Left renal pelvis (tissue), 4 donors: Measurements from ENCODE around the gene TSPAN3. TPM values are rescaled to one million over a fixed set of nuclear protein-coding genes. Genes with fewer than 3 reads are reported as not detected.

Experiments used
- DNase-seq, 4 donors: peaks; one replicate each; pipeline ENCODE4 v3.0.0-alpha.2; 2013; ENCODE audit warnings: low read depth in 4 of 4, low spot score in 3 of 4
- polyA plus RNA-seq, 4 donors: library from polyadenylated mRNA; unstranded; fragments of 120-200 nt; gene quantifications; one replicate each; pipeline ENCODE4 v1.2.1, GENCODE V29; 2013; ENCODE audit not compliant: insufficient read length in 4 of 4

The TSPAN3 gene
- polyA plus RNA-seq, 4 donors, result 394 to 522 (median 451) TPM

DNA sequence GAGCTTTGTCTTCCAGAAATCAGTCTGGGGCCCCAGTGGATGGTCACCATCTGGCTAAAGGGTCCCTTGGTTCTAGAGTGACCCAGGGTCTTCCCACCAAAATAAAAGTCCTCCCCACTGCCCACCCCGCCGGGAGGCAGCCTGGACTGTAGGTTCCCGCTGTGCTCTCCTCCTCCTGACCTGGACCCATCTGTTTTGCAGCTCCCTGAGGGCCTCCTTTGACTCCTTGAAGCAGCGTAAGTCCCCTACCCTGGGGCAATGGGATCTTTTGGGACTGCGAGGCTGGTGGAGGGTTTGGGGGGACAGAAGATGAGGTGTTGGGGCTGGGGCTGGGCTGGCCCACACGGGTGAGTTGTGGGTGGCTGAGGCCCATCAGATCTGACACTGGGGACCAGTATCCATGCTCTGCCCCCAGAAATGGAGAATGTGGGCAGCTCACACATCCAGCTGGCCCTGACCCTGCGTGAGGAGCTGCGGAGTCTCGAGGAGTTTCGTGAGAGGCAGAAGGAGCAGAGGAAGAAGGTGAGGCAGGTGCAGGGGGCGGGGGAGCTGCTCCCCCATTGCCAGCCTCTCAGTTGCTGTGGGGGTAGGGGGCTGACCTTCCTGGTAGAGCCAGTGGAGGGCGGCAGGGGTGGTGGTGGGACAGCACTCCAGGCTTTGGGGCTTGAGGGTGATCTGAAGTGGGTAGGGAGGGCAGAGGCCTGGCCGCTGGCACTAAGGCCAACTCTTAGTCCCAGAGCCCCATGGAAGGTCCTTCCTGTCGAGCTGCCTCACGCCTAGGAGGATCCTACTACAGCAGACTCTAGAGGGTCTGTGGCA, 45.6 kb downstream of the TSPAN3 start:
- no peak for DNase-seq

DNA sequence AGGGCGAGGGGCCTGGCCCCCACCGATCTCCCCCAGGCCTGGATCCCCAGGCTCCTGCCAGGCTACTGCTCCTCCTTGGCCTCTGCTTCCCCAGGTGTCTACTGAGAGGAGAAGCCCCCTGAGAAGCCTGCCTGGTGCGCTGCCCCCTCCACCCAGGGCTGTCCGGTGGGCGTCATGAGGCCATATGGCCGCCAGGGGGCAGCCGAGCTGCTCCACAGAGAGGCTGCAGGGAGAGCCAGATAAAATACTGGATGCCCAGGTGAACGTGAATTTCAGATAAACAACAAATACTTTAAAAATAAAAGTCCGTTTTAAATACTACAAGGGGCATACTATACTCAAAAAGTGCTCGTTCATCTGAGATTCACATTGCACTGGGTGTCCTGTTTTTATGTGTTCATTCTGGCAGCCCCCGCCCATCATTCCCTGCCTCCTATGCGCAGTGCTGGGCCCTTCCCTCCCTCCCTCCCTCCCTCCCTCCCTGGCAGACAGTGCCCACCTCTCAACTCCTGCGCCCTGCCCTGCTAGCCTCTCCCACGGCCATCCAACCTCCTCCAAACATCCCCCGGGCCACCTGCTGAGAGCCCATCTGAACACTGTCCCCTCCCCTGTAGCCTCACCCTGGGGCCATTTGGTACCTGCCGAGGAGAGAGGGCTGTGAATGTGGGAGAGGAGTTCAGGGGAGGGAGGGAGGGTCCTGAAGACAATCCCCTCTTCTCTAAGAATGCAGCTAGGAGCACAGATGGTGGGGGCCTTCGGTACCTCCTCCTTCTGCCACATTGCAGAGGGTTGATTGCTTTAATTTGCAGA, 46.4 kb downstream of the TSPAN3 start:
- no peak for DNase-seq

DNA sequence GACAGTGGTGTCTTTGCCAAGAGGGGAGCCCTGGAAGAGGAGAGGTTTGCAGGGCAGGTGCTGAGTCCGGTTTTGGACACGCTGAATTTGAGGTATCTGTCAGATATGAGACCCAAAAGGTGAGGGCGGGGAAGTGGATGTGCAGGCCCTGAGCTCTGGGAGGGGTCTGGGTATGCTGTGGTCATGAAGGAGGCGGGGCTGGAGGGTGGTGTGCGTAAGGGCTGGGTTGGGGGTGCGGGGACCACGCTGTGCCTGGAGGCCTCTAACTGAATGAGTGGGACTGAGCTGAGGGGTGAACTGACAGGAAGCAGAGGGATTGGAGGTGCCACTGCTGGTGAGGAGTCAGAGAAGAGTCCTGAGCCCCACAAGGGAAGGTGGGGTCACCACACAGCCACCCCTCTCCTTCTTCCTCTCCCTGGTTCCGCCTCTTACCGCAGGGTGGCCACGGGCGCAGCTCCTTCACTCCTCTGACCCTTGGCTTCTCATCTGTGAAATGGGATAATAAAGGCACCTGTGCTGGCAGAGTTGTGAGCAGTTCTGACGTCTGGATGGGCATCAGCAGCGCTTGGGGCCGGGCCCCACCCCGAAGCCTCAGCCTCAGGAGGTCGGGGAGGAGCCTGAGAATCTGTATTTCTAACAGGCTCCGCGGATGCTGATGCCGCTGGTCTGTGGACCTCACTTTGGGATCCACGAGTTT, 47.2 kb downstream of the TSPAN3 start:
- DNase-seq, result no peak

DNA sequence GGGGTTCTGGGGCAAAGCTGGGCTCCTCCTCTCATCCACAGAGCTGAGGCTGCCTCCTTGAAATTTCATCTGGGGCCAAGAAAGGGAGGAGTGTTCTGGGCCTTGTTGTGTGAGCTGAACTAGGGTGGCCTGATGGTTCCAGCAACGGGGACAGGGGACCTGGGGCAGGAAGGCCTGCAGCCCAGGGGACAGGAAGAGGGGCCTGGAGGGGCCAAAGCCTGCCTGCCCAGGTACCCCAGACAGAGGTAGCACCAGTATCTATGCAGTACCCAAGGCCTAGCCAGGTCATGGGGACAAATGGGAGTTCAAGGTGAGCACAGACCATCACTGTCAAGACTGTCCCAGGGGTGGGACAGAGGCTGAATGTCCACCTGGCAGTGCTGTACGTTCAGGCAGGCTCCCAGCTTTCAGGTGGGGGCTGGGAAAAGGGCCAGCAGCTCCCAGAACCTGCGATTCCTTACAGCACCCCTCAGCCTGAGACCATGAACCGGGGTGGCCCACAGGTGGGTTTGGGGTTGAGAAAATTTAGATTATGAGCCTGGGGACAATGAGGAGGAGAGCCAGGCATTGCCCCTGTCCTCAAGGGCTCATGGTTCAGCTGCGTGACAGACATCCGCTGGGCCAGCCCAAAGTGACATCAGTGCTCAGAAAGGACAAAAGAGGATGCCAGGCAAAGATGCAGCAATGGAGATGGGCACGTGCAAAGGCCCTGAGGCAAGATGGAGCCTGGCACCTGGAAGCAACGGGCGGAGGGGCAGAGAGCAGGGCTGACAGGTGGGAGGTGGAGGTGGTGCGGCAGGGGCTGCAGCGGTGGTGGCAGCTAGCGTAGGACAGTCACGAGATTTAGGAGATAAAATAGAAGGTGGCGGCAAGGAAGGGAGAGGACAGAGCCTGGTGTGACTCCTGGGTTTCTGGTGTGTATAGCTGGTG, 48.0 kb downstream of the TSPAN3 start:
- no peak for DNase-seq

DNA sequence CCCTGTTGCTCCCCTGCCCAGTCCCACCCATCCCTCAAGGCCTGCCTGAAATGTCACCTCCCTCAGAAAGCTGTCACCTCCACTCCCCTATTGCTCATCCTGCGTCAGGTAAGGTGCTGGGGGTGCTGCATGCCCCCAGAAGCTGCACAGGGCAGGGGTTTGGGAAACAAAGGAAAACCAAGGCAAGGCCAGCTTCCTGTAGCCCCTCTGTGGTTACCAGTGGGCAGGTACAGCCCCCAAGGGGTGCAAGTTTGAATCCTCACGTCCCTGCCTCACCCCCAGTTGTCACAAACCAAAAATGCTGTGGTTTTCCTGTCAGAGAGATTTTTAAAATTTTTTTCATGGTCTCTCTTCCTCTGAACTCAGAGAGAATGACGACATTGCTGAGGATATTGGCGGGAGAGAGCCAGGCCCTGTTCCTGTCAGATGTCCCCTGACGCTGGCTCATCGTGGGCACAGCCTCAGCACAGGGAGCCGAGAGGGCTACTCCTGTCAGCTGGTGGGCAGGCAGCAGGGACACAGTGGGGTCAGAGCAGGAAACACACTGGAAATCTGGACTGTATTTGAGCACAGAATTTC, 49.0 kb downstream of the TSPAN3 start:
- DNase-seq, result no peak

DNA sequence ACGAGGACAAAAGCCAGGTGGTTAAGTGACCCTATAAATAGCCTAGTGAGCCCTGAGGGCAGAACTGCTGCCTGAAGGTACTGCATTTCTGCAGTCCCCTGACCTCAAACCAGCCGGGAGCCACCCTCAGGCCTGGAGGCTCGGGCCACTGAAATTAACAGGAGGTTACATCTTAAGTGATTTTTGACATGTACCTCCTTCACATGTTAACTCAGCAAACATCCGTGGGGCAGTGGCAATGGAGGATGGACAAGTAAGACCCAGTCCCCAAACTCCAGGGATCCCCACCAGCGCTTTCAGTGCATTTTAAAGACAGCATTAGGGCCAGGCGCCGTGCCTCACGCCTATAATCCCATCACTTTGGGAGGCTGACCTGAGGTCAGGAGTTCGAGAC, 49.8 kb downstream of the TSPAN3 start:
- no peak for DNase-seq

DNA sequence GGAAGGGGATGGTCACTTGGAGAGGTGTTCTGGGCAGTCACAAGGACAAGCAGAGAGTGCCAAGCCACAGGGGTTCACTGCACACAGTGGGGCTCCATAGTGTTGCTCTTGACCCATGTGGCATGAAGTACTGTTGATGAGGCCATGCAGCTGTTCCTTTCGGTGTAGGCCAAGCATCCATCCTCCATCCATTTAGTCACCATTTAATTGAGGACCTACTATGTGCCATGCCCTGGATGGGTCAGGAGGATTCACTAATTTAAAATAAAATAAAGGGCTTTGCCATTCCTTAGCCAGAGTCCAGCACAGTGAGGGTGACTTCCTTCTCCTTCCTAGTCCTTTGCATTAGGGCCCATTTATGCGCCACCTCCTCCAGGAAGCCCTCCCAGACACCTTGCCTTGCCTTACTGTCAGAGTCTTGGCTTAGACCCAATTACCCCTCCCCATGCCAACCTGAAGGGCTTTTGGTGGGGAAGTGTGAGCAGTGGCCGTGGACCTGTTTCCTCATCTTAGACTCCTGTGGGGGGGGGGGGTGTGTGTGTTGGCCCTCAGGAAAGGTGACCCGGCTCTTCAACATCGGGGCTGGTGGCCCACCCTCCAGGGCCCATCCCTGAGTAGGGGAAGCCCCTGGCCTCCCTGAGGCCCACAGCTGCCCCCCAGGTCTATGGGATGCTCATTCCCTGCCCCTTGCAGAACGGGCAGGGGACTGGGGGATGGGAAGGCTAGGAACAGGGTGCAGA, 50.4 kb downstream of the TSPAN3 start:
- DNase-seq, result no peak

DNA sequence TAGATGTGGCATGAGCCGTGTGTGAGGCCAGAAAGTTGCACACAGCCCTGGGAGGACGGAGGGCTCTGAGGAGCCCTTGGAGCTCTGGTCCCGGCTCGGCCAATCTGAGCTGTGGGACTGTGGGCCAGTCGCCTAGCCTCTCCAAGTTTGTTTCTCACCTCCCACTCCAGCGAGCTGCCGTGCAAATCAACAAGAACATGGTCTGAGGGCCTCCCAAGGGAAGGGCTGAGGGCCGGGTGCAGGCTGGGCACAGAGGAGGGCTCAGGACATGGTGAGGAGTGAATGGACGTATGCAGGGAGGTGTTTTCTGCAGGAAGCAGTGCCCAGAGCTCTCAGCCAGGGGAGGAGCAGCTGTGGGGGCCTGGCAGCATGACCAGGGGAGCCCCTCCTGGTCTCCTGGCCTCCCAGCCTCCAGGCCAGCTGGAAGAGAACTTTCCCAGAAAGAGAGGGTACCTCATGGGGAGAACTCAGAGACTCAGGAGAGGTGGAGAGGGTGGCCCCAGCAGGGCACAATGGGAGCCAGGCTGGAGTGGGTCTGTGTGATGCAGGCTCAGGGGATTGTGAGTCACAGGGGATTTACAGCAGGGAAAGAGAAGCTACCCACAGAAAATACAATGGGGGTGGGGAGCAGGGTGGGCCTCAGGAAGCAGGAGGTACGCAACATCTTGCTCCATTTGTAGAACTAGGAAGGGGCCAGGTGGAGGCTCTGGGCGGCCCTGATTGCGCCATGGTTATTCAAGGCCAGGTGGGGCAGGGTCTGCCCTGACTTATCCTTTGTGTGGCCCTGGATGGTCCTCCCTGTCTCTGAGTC, 51.2 kb downstream of the TSPAN3 start:
- no peak for DNase-seq

DNA sequence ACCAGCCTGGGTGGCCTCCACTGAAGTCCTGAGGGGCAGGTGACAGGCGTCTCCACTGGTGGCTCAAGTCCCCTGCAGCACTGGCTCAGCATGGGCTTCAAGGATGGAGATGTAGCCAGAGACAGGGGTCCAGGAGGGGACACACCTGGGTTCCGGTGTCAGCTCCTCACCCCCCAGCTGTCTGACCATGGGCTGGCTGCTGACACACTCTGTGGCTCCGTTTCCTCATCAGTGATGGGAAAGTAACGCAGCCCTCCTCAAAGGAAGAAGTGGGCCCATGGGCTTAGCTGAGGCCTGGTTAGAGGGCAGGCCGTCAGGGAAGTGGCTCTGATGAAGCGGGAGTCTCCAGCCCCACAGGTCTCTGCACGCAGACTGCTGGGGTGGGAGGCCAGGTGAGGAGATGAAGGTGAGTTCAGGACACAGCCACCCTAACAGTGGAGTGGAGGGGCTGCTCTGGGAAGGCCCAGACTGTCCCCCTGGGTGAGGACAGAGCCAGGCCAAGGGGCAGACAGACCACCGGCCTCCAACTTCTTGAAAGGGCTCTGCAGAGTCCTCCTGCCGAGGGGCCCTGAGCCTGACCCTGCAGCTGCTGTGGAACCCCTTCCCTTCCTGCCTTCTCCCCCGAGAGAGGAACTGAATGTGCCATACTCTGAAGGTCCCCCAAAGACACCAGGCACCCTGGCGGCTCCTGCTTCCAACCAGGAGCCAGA, 52.0 kb downstream of the TSPAN3 start:
- DNase-seq, result no peak

DNA sequence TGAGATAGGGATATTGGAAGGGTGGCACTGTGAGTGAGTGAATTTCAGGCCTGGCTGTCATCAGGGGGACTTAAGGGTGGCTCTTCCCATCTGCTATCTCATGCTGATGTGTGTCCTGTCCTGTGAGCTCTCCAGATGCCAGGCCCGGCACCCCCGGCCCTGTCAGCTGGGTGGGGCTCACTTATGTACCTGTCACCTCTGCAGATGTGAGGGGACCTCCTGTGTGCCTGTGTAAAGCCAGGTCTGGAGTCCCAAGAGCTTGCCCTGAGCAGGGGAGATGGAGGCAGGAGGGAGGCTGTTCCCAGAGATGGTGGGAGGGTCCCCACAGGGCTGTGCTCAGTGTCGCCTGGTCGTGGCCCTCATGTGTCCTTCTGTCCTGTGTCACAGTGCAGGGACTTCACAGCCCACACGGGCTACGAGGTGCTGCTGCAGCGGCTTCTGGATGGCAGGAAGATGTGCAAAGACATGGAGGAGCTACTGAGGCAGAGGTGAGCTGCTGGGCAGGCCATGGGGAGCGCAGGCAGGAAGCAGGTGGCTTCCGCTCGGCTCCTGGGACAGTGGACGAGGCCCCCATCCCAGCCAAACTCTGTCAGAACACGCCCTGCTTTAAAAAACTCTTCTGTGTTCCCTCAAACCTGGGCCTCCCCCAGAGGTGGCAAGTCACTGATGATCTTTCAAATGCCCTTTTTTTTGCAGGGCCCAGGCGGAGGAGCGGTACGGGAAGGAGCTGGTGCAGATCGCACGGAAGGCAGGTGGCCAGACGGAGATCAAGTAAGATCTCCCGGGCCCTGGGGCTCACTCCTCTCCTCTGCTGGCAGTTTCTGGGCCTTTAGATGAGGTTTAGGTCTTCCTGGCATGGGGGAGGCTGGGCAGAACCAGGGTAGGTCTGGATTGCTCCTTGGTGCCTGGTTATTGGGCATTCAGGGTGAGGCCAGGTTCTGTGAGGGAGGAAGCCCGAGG, 52.9 kb downstream of the TSPAN3 start:
- DNase-seq, result no peak

DNA sequence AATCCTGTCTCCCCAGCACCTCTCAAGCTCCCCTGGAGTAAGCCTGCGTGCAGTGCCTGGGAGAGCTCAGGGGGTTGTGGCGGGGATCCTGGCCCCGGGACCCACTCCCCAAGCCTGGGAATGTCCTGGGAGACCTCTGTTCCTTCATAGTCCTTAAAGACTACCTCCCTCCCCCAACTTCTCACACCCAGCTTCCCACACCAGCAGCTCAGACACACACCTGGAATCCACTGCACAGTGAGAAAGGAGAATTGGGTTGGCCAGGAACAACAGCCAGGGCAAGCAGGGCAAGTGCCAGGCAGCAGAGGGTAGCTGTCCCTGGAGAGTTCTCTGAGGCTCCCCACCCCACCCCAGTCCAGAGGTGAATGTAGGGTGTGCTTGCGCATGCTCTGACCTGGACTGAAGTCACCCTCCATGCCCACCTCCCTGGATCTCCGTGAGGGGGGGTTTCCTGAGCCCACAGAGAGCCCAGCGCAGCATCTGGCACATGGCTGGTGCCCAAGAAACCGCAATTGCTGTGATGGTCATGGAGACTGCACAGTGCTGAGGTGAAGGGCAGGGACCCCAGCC, 53.7 kb downstream of the TSPAN3 start:
- DNase-seq, result no peak

DNA sequence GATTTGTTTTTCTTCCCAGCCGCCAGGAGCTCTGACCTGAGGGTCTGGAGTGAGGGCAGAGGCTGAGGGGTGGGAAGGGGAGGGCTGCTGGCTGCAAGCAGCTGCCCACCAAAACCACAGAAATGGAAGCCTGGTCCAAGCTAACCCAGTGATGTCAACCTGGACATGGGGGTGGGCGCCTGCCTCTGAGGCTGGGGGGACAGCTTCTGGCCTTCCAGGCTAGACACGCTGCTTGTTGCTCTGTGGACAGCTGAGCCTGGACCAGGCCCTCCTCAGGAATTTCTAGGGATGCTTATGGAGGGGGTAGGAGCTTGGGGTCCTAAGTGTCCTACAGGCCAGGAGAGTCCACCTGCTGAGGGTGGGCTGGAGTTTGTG, 54.6 kb downstream of the TSPAN3 start:
- no peak for DNase-seq

DNA sequence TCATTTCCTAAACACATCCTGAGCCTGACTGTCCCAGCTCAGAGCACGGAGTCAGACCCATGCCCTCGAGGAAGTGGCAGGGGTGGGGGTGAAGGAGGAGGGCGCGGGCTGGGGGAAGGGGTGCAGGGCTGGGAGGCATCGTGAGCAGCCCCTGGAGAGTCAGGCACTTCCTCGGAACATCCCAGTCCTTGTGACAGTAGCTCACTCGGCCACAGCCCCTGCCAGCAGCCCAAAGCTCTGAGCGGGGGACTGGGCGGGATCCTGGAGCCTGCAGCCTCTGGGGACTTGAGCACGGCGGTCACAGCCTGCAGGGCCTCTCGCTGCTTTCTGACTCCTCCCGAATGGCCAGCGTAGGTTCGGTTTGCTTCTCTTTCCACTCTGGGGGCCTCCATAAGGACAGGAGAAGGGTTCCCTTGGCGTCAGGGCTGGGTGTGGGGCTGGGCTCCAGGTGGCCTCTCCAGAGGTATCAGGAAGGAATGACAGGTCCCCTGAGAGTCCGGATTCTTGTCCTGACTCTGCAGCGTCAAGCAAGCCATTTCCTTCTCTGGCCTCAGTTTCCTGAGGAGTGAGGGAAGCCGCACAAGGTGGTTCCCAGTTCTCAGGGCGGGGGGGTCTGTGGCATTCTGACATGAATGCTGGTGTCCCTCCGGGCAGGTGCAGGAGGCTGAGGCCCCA, 55.1 kb downstream of the TSPAN3 start:
- DNase-seq, result no peak

DNA sequence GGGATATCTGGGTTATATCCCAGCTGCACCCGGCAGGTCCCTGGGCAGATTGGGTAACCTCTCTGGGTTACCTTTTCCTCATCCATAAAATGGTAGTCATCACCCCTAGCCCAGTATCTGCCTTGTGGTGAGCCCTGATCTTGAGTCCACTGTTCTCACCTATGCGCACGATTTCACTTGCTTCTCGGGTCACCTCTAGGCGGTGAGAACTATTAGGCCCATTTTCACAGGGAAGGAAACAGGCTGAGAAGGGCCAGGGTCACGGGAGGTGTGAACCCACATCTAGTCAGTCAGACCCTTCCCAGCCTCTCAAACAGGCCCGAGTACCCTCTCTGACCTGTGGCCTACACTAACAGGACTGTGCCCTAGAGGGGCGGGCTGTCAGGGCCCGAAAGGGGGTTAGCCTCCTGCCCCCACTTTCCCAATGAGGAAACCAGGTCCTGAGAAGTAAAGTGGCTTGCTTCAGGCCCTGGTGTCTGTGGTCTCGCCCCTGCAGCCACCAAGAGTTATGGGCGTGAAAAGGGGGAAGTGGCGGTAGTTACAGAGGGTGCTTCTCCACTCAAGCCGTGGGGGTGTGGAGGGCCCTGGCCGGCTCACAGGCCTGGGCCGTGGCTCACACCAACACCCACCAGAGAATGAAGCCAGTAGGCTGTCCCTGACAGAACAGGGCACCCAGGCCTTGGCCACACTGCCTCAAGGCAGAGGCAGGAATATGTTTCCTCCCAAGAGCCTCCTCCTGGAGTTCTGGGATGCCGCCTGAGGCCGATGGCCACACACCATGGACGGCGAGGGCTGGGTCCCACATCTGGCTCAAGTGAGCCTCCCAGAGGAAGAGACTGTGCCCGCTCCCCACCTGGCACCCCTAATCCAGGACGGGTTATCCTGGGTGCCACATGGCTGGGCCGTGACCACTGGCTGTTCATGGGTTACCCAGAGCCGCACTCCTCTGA, 56.5 kb downstream of the TSPAN3 start:
- DNase-seq, result no peak

DNA sequence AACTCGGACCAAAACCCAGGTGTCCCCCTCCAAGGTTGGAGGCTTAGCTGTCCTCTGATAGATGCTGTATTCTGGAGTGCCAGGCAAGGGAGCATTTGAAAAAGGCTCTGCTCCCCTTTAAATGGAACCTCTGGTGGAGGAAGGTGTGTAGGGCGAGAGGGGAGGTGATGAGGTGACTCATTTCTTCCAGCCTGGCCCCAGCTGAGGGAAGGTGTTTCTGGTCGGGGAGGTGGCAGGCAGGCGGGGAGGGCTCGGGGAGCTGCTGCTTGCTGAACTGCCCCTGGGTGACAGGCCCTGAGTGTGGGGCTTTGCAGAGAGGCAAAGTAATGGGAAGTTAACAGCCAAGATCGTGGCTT, 57.2 kb downstream of the TSPAN3 start:
- no peak for DNase-seq
